ENCODE data around the gene CNTNAP2. TPM values are rescaled to one million over a fixed set of nuclear protein-coding genes. Genes with fewer than 3 reads are reported as not detected.
"Not testable (repeated sequence)": the region's sequence is repeated elsewhere in the genome, so short reads cannot be mapped to it uniquely, and the experiment has no call there.

The CNTNAP2 gene
- total and polyA plus RNA-seq, 12 donors: 0.07 to 0.77 (median 0.24) TPM

- no peaks in the 10 kb centered on the region for H3K4me1 ChIP-seq
- no peaks in the 10 kb centered on the region for H3K36me3 ChIP-seq
- H3K9me3 ChIP-seq: no peaks in the 10 kb centered on the region
- DNase-seq (no peak), ATAC-seq (no peak)
- intact Hi-C loops (cut with DNase I): no loop called here
- H3K27ac ChIP-seq: no peak overlapping the region
- H3K27me3 ChIP-seq: no peaks in the 10 kb centered on the region
- 78 to 80% methylated on average over 2 of the region's 2 CpGs for WGBS, 2 donors
- no peak for TF ChIP-seq CTCF (IDR thresholded peaks at IDR 0.05)
- H3K4me3 ChIP-seq: no peak overlapping the region
Observed at GRCh38 chr7:147593271-147594057, 1476.9 kb downstream of the CNTNAP2 start.

GRCh38 chr7:147595042-147595441, 1478.4 kb downstream of the CNTNAP2 start:
- Histone ChIP-seq H3K9me3 (no peaks in the 10 kb centered on the region), H3K4me3 (no peak overlapping the region), H3K4me1 (no peaks in the 10 kb centered on the region), H3K27ac (no peak overlapping the region), H3K27me3 (no peaks in the 10 kb centered on the region), H3K36me3 (no peaks in the 10 kb centered on the region)
- ATAC-seq (no peak), DNase-seq (no peak)
- 76 to 88% methylated on average over 1 of the region's 1 CpG for WGBS, 2 donors
- intact Hi-C loops (cut with DNase I): no loop called here
- no peak for TF ChIP-seq CTCF (IDR thresholded peaks at IDR 0.05)

- H3K27ac ChIP-seq; H3K9me3 ChIP-seq; H3K4me3 ChIP-seq; H3K36me3 ChIP-seq; H3K27me3 ChIP-seq; H3K4me1 ChIP-seq; DNase-seq; ATAC-seq; intact Hi-C loops (cut with DNase I): not testable (repeated sequence)
- 56 to 78% methylated on average over 2 of the region's 2 CpGs for WGBS, 2 donors
Observed at GRCh38 chr7:147598687-147599086, 1482.1 kb downstream of the CNTNAP2 start.

GRCh38 chr7:147605323-147605722, 1488.7 kb downstream of the CNTNAP2 start:
- WGBS, 2 donors: 62 to 63% methylated on average over 4 of the region's 4 CpGs
- peaks cover 0 to 7% (median 0%) of the 10 kb centered on the region in 11 donors for H3K9me3 ChIP-seq
- no peak overlapping the region for H3K4me3 ChIP-seq
- H3K36me3 ChIP-seq: no peaks in the 10 kb centered on the region
- intact Hi-C loops (cut with DNase I): no loop called here
- no peaks in the 10 kb centered on the region for H3K27me3 ChIP-seq
- no peak for ATAC-seq
- TF ChIP-seq CTCF (IDR thresholded peaks at IDR 0.05): no peak
- H3K27ac ChIP-seq: no peak overlapping the region
- H3K4me1 ChIP-seq: no peaks in the 10 kb centered on the region
- no peak for DNase-seq

- Histone ChIP-seq H3K27me3 (no peaks in the 10 kb centered on the region), H3K9me3 (peaks cover 0 to 7% (median 0%) of the 10 kb centered on the region in 11 donors), H3K4me1 (no peaks in the 10 kb centered on the region), H3K36me3 (no peaks in the 10 kb centered on the region), H3K27ac (no peak overlapping the region), H3K4me3 (no peak overlapping the region)
- ATAC-seq (no peak), DNase-seq (no peak)
- no peak for TF ChIP-seq CTCF (IDR thresholded peaks at IDR 0.05)
- 54 to 61% methylated on average over 5 of the region's 5 CpGs for WGBS, 2 donors
- intact Hi-C loops (cut with DNase I): no loop called here
Observed at GRCh38 chr7:147607157-147607800, 1490.7 kb downstream of the CNTNAP2 start.

Data from heart right ventricle (tissue), 16 donors.